Vagina (tissue), 2 donors: Measurements from ENCODE around the gene GNA15. TPM values are rescaled to one million over a fixed set of nuclear protein-coding genes. Genes with fewer than 3 reads are reported as not detected.

ENCODE experiments used
- DNase-seq, 2 donors: peaks; one replicate each; pipeline ENCODE4 v3.0.0-alpha.2; 2017; ENCODE audit errors: extremely low spot score in 2 of 2
- H3K27ac ChIP-seq: fragments of 200-600 bp; sonication (generic); one replicate; pipeline ENCODE4 v1.5.1; 2019
- H3K27me3 ChIP-seq: fragments of 200-600 bp; sonication (generic); one replicate; pipeline ENCODE4 v1.5.1; 2019
- H3K36me3 ChIP-seq, 2 donors: fragments of 200-600 bp; sonication (generic); one replicate each; pipeline ENCODE4 v1.5.1; 2017 to 2019
- H3K4me1 ChIP-seq: fragments of 200-600 bp; sonication (generic); one replicate; pipeline ENCODE4 v1.5.1; 2019
- H3K4me3 ChIP-seq, 2 donors: fragments of 200-600 bp; sonication (generic); 1 replicate in 1 of 2; 2 replicates in 1 of 2; pipeline ENCODE4 v1.5.1; 2016 to 2019
- H3K9me3 ChIP-seq: fragments of 200-600 bp; sonication (generic); one replicate; pipeline ENCODE4 v1.5.1; 2019
- POLR2A ChIP-seq, 2 donors: fragments of 450-650 bp; IDR thresholded peaks; one replicate each; pipeline ENCODE4 v1.6.1; 2017; ENCODE audit warnings: antibody characterized with exemption in 2 of 2, mild to moderate bottlenecking in 2 of 2, moderate library complexity in 2 of 2
- POLR2AphosphoS5 ChIP-seq, 2 donors: sonication (generic); formaldehyde crosslinking; IDR thresholded peaks; one replicate each; pipeline ENCODE4 v1.9.0; 2017; ENCODE audit warnings: antibody characterized with exemption in 2 of 2, mild to moderate bottlenecking in 2 of 2, low read depth in 1 of 2; ENCODE audit not compliant: insufficient read depth in 1 of 2
- intact Hi-C: fragments of 100-400 bp; cut with DNase I; formaldehyde crosslinking; loops from one replicate; pipeline ENCODE4 v1.15.1; 2023
- total RNA-seq: library from RNA; depleted of rRNA; stranded (reverse); fragments of >200 nt; gene quantifications from one replicate; pipeline ENCODE4 v1.2.3, GENCODE V29; 2016
- TF ChIP-seq, protein P1 (sequence below), 3 experiments: fragments of 450-650 bp in 2 of 3; fragments of 200-600 bp in 1 of 3; sonication (generic) in 1 of 3; IDR thresholded peaks; one replicate each; pipeline ENCODE4 v1.5.1; 2017 to 2019; ENCODE audit warnings: antibody characterized with exemption in 3 of 3, mild to moderate bottlenecking in 2 of 3, moderate library complexity in 2 of 3

GNA15 gene
- total RNA-seq, 1 donor from 2014 or later, result 28.2 TPM

DNA sequence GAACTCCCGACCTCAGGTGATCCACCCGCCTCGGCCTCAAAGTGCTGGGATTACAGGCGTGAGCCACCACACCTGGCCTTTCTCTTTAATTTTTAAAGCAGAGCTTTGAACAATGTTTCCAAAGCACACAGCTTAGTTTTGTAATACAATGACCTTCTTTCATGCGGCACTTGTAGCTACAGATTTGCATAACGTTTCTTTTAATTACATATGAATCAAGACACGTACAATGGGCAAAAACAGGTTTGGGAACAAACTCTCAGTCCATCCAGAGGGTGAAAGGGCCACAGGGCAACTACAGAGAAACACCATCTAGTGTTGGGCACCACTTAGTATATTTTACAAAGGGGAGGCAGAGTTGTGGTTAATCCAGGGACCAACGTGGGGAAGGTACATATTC lies 23.7 kb downstream of the GNA15 start:
- TF ChIP-seq, protein P1, sequence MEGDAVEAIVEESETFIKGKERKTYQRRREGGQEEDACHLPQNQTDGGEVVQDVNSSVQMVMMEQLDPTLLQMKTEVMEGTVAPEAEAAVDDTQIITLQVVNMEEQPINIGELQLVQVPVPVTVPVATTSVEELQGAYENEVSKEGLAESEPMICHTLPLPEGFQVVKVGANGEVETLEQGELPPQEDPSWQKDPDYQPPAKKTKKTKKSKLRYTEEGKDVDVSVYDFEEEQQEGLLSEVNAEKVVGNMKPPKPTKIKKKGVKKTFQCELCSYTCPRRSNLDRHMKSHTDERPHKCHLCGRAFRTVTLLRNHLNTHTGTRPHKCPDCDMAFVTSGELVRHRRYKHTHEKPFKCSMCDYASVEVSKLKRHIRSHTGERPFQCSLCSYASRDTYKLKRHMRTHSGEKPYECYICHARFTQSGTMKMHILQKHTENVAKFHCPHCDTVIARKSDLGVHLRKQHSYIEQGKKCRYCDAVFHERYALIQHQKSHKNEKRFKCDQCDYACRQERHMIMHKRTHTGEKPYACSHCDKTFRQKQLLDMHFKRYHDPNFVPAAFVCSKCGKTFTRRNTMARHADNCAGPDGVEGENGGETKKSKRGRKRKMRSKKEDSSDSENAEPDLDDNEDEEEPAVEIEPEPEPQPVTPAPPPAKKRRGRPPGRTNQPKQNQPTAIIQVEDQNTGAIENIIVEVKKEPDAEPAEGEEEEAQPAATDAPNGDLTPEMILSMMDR (IDR thresholded peaks at IDR 0.05), result no peak
- no peak for TF ChIP-seq POLR2A (IDR thresholded peaks at IDR 0.05)
- no peak for TF ChIP-seq POLR2AphosphoS5 (IDR thresholded peaks at IDR 0.05; ENCODE audit: insufficient read depth in 1 of 2, low read depth in 1 of 2)
- DNase-seq, result no peak
- H3K27me3 ChIP-seq, result no peaks in the 10 kb centered on the region
- intact Hi-C loops, result no loop called here
- no peak overlapping the region for H3K27ac ChIP-seq
- H3K4me1 ChIP-seq, result peaks cover 11% of the 10 kb centered on the region
- no peaks in the 10 kb centered on the region for H3K36me3 ChIP-seq
- no peak overlapping the region for H3K4me3 ChIP-seq
- H3K9me3 ChIP-seq, result no peaks in the 10 kb centered on the region

DNA sequence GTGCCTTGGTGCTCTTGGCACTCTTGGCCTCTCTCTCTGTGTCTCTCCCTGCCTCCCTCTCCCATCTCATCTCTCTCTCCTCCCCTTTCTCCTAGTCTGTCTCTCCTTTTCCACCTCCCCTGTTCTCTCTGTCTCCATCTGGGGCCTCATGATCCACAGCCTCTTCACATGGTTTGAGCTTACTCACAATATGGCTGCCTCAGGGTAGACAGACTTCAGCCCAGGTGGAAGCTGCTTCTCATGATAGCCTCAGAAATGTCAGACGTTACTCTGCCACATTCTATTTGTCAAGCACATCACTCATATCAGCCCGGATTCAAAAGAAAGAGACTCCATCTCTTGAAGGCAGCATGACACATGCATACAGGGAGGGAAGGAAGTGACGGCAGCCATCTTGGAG lies 24.4 kb downstream of the GNA15 start:
- no peak overlapping the region for H3K27ac ChIP-seq
- TF ChIP-seq POLR2AphosphoS5 (IDR thresholded peaks at IDR 0.05; ENCODE audit: insufficient read depth in 1 of 2, low read depth in 1 of 2) (no peak), POLR2A (IDR thresholded peaks at IDR 0.05) (no peak)
- TF ChIP-seq, protein P1 (IDR thresholded peaks at IDR 0.05), result no peak
- DNase-seq, result no peak
- no peaks in the 10 kb centered on the region for H3K9me3 ChIP-seq
- H3K27me3 ChIP-seq, result no peaks in the 10 kb centered on the region
- no peak overlapping the region for H3K4me3 ChIP-seq
- H3K36me3 ChIP-seq, result no peaks in the 10 kb centered on the region
- peaks cover 5% of the 10 kb centered on the region for H3K4me1 ChIP-seq
- intact Hi-C loops, result loop anchor here (5.0 kb wide), 1 partner anchor 203 kb away; no protein-coding TSS in a partner anchor

DNA sequence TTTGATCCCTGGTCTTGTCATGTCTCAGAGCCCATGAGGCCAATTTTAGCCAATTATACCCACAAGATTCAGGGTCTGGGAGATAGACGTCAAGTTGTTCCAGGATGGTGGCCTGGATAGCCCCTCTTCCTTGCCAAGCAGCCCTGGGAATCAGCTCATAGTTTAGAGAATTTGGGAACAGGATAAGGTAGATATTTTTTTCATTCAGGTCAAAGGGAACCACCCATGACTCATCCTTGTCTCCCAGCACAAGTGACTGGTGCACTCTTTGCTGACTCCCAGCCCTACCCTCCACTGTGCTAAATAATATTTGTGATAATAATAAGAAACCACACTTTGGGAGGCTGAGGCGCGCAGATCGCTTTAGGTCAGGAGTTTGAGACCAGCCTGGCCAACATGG lies 25.6 kb downstream of the GNA15 start:
- intact Hi-C loops, result loop anchor here (5.0 kb wide), 1 partner anchor 204 kb away; no protein-coding TSS in a partner anchor
- H3K36me3 ChIP-seq, result no peaks in the 10 kb centered on the region
- no peaks in the 10 kb centered on the region for H3K4me1 ChIP-seq
- no peak for DNase-seq
- no peaks in the 10 kb centered on the region for H3K27me3 ChIP-seq
- no peak overlapping the region for H3K27ac ChIP-seq
- TF ChIP-seq POLR2AphosphoS5 (IDR thresholded peaks at IDR 0.05; ENCODE audit: insufficient read depth in 1 of 2, low read depth in 1 of 2), result no peak
- TF ChIP-seq POLR2A (IDR thresholded peaks at IDR 0.05), result no peak
- TF ChIP-seq, protein P1 (IDR thresholded peaks at IDR 0.05), result no peak
- no peaks in the 10 kb centered on the region for H3K9me3 ChIP-seq
- no peak overlapping the region for H3K4me3 ChIP-seq

DNA sequence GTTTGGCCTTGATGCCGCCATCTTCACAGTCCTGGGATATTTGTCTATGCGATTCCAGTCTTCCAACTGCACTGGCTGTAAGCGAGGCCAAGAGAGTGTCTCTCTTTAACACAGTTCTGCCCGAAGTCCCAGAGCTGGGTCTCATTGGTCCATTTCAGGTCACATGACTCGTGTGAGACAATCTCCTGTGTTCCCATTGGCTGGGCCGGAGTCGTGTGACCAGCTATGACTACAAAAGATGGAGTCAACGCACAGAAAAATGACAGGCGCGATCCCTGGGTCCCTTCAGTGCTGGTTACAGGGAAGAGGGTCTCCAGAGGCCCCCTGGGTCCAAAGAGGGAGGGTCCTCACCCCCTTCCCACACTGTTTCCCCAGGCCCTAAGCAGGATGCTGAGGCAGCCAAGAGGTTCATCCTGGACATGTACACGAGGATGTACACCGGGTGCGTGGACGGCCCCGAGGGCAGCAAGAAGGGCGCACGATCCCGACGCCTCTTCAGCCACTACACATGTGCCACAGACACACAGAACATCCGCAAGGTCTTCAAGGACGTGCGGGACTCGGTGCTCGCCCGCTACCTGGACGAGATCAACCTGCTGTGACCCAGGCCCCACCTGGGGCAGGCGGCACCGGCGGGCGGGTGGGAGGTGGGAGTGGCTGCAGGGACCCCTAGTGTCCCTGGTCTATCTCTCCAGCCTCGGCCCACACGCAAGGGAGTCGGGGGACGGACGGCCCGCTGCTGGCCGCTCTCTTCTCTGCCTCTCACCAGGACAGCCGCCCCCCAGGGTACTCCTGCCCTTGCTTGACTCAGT lies 26.8 kb downstream of the GNA15 start:
- DNase-seq, result no peak
- TF ChIP-seq POLR2A (IDR thresholded peaks at IDR 0.05), result no peak
- TF ChIP-seq, protein P1 (IDR thresholded peaks at IDR 0.05), result no peak
- no peak for TF ChIP-seq POLR2AphosphoS5 (IDR thresholded peaks at IDR 0.05; ENCODE audit: insufficient read depth in 1 of 2, low read depth in 1 of 2)
- no peaks in the 10 kb centered on the region for H3K4me1 ChIP-seq
- no peak overlapping the region for H3K4me3 ChIP-seq
- intact Hi-C loops, result loop anchor here (5.0 kb wide), 1 partner anchor 205 kb away; no protein-coding TSS in a partner anchor
- no peaks in the 10 kb centered on the region for H3K9me3 ChIP-seq
- no peak overlapping the region for H3K27ac ChIP-seq
- H3K36me3 ChIP-seq, result no peaks in the 10 kb centered on the region
- no peaks in the 10 kb centered on the region for H3K27me3 ChIP-seq
